RCC 7860 (cell line): ENCODE measurements around the gene IFRD1.

ENCODE experiments used
- DNase-seq: peaks from one replicate; pipeline ENCODE4 v3.0.0-alpha.2; 2015; ENCODE audit warnings: low spot score
- FAIRE-seq: peaks from 2 replicates; lab custom pipeline; 2012; peaks lifted over from hg19 to GRCh38; lab: Jason Lieb, UNC

IFRD1 gene

GRCh38 chr7:112484671-112485167, 34.5 kb downstream of the IFRD1 start:
- FAIRE-seq, result peak; percentile 91
- peak; percentile 79 for DNase-seq

- no peak for DNase-seq
- FAIRE-seq, result no peak
These were observed 35.5 kb downstream of the IFRD1 start for GRCh38 chr7:112485766-112486165.

- DNase-seq, result no peak
- no peak for FAIRE-seq
These were observed 37.4 kb downstream of the IFRD1 start for GRCh38 chr7:112487457-112488263.

GRCh38 chr7:112488264-112488552, 37.9 kb downstream of the IFRD1 start:
- DNase-seq (no peak), FAIRE-seq (no peak)

- DNase-seq (no peak), FAIRE-seq (no peak)
These were observed 41.9 kb downstream of the IFRD1 start for GRCh38 chr7:112492186-112492585.

GRCh38 chr7:112494656-112495055, 44.4 kb downstream of the IFRD1 start:
- FAIRE-seq, result no peak
- no peak for DNase-seq

GRCh38 chr7:112495156-112495788, 45.0 kb downstream of the IFRD1 start:
- no peak for DNase-seq
- FAIRE-seq, result no peak

GRCh38 chr7:112495810-112496462, 45.7 kb downstream of the IFRD1 start:
- no peak for FAIRE-seq
- peak; percentile 44 for DNase-seq

GRCh38 chr7:112497481-112497880, 47.2 kb downstream of the IFRD1 start:
- DNase-seq, result no peak
- FAIRE-seq, result no peak

- DNase-seq, result no peak
These were observed 50.4 kb downstream of the IFRD1 start for GRCh38 chr7:112500619-112501018.

GRCh38 chr7:112501801-112502503, 51.7 kb downstream of the IFRD1 start:
- no peak for FAIRE-seq

More at GRCh38 chr7:112500619-112501018, 50.4 kb downstream of the IFRD1 start:
- no peak for FAIRE-seq

GRCh38 chr7:112502700-112503099, 52.4 kb downstream of the IFRD1 start:
- FAIRE-seq (no peak), DNase-seq (no peak)

More at GRCh38 chr7:112501801-112502503, 51.7 kb downstream of the IFRD1 start:
- no peak for DNase-seq

- FAIRE-seq, result no peak
- DNase-seq, result no peak
These were observed 53.2 kb downstream of the IFRD1 start for GRCh38 chr7:112503361-112503972.

- DNase-seq, result no peak
- FAIRE-seq, result no peak
These were observed 53.9 kb downstream of the IFRD1 start for GRCh38 chr7:112504093-112504695.

- no peak for DNase-seq
- FAIRE-seq, result no peak
These were observed 55.2 kb downstream of the IFRD1 start for GRCh38 chr7:112505495-112505894.

GRCh38 chr7:112508404-112508803, 58.1 kb downstream of the IFRD1 start:
- DNase-seq (no peak), FAIRE-seq (no peak)

GRCh38 chr7:112509402-112509801, 59.1 kb downstream of the IFRD1 start:
- DNase-seq (no peak), FAIRE-seq (no peak)

GRCh38 chr7:112510001-112510742, 59.9 kb downstream of the IFRD1 start:
- no peak for FAIRE-seq

GRCh38 chr7:112510743-112511110, 60.5 kb downstream of the IFRD1 start:
- DNase-seq (no peak), FAIRE-seq (no peak)

More at GRCh38 chr7:112510001-112510742, 59.9 kb downstream of the IFRD1 start:
- no peak for DNase-seq
